SU-DHL-6 (cell line): ENCODE results near the gene TCEA3.

Source experiments
- H2AFZ ChIP-seq: fragments of 200-600 bp; sonication (generic); 2 replicates; pipeline ENCODE4 v1.6.1; 2014; ENCODE audit warnings: low read depth, mild to moderate bottlenecking, moderate library complexity, mixed read lengths, antibody characterized with exemption, low read length; ENCODE audit not compliant: severe bottlenecking
- H3F3A ChIP-seq: fragments of 200-600 bp; shearing (Covaris generic); 2 replicates; pipeline ENCODE4 v1.6.0; 2016; ENCODE audit warnings: antibody characterized with exemption, mild to moderate bottlenecking; ENCODE audit not compliant: insufficient read depth
- H3K27ac ChIP-seq: fragments of 200-600 bp; sonication (generic); 2 replicates; pipeline ENCODE4 v1.5.1; 2016; ENCODE audit warnings: low read depth, mild to moderate bottlenecking, low read length, moderate library complexity, mixed read lengths
- H3K27me3 ChIP-seq: fragments of 200-600 bp; sonication (generic), shearing (Covaris generic); 2 replicates; pipeline ENCODE4 v1.6.0; 2014; ENCODE audit warnings: mild to moderate bottlenecking, low read length
- H3K36me3 ChIP-seq: fragments of 200-600 bp; sonication (generic); 2 replicates; pipeline ENCODE4 v1.6.1; 2014; ENCODE audit warnings: mild to moderate bottlenecking, low read length, mixed read lengths
- H3K4me2 ChIP-seq: fragments of 300-600, 200-600 bp; shearing (Covaris generic), sonication (generic); 2 replicates; pipeline ENCODE4 v1.6.0; 2014; ENCODE audit warnings: low read length, low read depth, mild to moderate bottlenecking; ENCODE audit not compliant: poor library complexity, severe bottlenecking
- H3K4me3 ChIP-seq: fragments of 200-600 bp; sonication (generic); 2 replicates; pipeline ENCODE4 v1.5.1; 2014; ENCODE audit warnings: antibody characterized with exemption, low read length, mild to moderate bottlenecking, mixed read lengths; ENCODE audit not compliant: insufficient read depth, poor library complexity, severe bottlenecking
- H3K79me2 ChIP-seq: fragments of 200-600 bp; sonication (generic); 2 replicates; pipeline ENCODE4 v1.6.1; 2014; ENCODE audit warnings: mild to moderate bottlenecking, low read length, moderate library complexity; ENCODE audit not compliant: insufficient read depth
- H3K9ac ChIP-seq: fragments of 200-600 bp; sonication (generic); 2 replicates; pipeline ENCODE4 v1.7.0; 2014; ENCODE audit warnings: mild to moderate bottlenecking, low read length
- H3K9me2 ChIP-seq: fragments of 200-600 bp; sonication (generic); replicated peaks from 2 replicates; pipeline ENCODE4 v1.6.1; 2014; ENCODE audit warnings: low read length; ENCODE audit not compliant: insufficient read depth
- H3K9me3 ChIP-seq: fragments of 200-600 bp; sonication (generic); 2 replicates; pipeline ENCODE4 v1.6.1; 2014; ENCODE audit warnings: low read length, mixed read lengths; ENCODE audit not compliant: insufficient read depth
- H4K20me1 ChIP-seq: fragments of 200-600 bp; sonication (generic); 2 replicates; pipeline ENCODE4 v1.6.1; 2014; ENCODE audit warnings: low read depth, mild to moderate bottlenecking, antibody characterized with exemption, low read length, moderate library complexity, mixed read lengths
- EZH2phosphoT487 ChIP-seq: fragments of 200-600 bp; sonication (generic), shearing (Covaris generic); conservative IDR thresholded peaks from 2 replicates; pipeline ENCODE4 v1.6.1; 2018; ENCODE audit warnings: mild to moderate bottlenecking, antibody characterized with exemption, low read length, moderate library complexity, mixed read lengths
- TF ChIP-seq, protein P1 (sequence below): fragments of 200-600 bp; sonication (generic); IDR thresholded peaks from one replicate; pipeline ENCODE4 v1.5.1; 2017; ENCODE audit warnings: antibody characterized with exemption, mild to moderate bottlenecking, low read length, moderate library complexity; ENCODE audit not compliant: insufficient read depth, poor library complexity, severe bottlenecking

The TCEA3 gene

DNA sequence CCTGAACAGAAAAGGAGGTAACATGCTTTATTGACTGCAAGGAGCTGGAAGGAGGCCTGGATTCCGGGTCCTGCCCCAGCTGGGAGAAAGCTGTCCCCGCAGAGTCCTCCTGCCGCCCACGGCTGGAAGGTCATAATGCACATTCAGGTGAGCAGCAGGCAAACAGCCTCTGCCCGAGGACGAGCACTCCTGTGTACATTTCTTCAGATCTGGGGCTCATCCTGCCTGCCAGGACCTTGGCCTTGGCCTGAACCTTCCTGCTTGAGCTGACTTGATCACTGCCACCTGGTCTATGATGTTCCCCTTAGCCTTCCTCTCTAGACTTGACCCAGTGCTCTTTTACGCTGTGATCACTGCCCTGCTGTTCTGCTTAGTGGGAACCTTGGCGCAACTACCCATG is 37.1 kb downstream of the TCEA3 start:
- no peak overlapping the region for H2AFZ ChIP-seq
- H3F3A ChIP-seq, result no peaks in the 10 kb centered on the region
- H3K9ac ChIP-seq, result no peak overlapping the region
- no peaks in the 10 kb centered on the region for H3K9me2 ChIP-seq
- no peak overlapping the region for H3K27ac ChIP-seq
- H3K27me3 ChIP-seq, result no peaks in the 10 kb centered on the region
- TF ChIP-seq EZH2phosphoT487, result no peak
- TF ChIP-seq, protein P1, sequence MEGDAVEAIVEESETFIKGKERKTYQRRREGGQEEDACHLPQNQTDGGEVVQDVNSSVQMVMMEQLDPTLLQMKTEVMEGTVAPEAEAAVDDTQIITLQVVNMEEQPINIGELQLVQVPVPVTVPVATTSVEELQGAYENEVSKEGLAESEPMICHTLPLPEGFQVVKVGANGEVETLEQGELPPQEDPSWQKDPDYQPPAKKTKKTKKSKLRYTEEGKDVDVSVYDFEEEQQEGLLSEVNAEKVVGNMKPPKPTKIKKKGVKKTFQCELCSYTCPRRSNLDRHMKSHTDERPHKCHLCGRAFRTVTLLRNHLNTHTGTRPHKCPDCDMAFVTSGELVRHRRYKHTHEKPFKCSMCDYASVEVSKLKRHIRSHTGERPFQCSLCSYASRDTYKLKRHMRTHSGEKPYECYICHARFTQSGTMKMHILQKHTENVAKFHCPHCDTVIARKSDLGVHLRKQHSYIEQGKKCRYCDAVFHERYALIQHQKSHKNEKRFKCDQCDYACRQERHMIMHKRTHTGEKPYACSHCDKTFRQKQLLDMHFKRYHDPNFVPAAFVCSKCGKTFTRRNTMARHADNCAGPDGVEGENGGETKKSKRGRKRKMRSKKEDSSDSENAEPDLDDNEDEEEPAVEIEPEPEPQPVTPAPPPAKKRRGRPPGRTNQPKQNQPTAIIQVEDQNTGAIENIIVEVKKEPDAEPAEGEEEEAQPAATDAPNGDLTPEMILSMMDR, result no peak
- no peak overlapping the region for H3K4me2 ChIP-seq
- H4K20me1 ChIP-seq, result no peaks in the 10 kb centered on the region
- no peak overlapping the region for H3K4me3 ChIP-seq
- H3K79me2 ChIP-seq, result no peaks in the 10 kb centered on the region
- no peaks in the 10 kb centered on the region for H3K9me3 ChIP-seq
- H3K36me3 ChIP-seq, result no peaks in the 10 kb centered on the region

DNA sequence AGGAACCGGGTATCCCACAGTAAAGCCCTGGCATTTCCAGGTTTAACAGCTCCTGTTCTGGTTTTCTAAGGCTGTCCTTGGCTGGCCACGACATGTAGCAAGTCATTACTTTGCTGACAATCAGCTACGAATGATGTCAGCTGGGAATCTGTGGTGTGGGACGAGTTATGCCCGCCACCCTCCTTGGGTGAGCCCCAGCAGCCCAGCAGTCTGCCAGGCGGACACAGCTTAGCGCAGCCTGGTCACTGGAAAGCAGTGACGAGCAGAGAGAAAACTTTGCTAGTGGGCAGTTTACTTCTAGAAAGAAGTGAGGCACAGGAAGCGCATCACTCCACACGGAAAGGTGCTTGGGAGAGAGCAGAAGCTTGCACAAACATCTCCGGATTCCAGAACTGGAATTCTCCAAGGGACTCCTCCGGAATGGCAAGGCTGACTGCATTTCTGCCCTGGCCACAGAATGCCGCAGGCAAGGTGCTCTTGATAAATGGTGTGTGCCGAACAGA is 39.4 kb downstream of the TCEA3 start:
- Histone ChIP-seq H3K9me3 (no peaks in the 10 kb centered on the region), H3K9ac (no peak overlapping the region), H3K9me2 (no peaks in the 10 kb centered on the region), H3K27ac (no peak overlapping the region), H2AFZ (no peak overlapping the region), H3K79me2 (no peaks in the 10 kb centered on the region), H3K36me3 (no peaks in the 10 kb centered on the region), H3K27me3 (no peaks in the 10 kb centered on the region), H3K4me2 (no peak overlapping the region), H3K4me3 (no peak overlapping the region), H4K20me1 (no peaks in the 10 kb centered on the region), H3F3A (no peaks in the 10 kb centered on the region)
- TF ChIP-seq EZH2phosphoT487, result no peak
- TF ChIP-seq, protein P1, result no peak

DNA sequence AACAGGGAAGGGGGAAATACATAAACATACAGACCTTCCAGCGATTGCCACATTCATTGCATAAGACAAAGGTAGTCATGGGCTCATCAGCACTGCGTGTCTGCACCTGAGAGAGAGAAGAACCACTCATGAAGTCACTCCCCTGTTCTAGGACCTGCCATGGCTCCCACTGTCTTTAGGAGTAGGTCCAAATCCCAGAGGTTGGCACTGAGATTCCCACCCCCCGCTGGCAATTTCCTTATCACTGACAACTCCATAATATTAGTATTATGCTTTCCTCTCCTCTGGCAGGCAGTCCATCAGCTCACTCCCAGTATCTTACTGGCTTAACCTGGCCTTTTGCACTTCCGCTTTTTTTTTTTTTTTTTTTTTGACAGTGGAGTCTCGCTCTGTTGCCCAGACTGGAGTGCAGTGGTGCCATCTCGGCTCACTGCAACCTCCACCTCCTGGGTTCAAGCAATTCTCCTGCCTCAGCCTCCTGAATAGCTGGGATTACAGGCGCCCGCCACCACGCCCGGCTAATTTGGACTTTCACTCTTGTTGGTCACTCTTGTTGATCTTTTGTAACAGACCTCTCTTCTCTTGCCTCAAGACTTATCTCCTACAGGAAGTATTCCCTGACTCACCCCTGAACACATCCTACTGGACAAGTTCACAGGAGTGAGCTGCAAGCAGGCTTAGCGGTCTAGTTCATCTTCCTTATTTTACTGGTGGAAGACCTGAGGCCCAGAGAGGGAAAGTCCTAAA is 40.1 kb downstream of the TCEA3 start:
- no peaks in the 10 kb centered on the region for H3K79me2 ChIP-seq
- H3K27ac ChIP-seq, result no peak overlapping the region
- TF ChIP-seq, protein P1, result no peak
- TF ChIP-seq EZH2phosphoT487, result no peak
- no peaks in the 10 kb centered on the region for H3K36me3 ChIP-seq
- H3K9ac ChIP-seq, result no peak overlapping the region
- H2AFZ ChIP-seq, result no peak overlapping the region
- no peaks in the 10 kb centered on the region for H3K27me3 ChIP-seq
- no peaks in the 10 kb centered on the region for H3K9me2 ChIP-seq
- H3K4me2 ChIP-seq, result no peak overlapping the region
- H3K9me3 ChIP-seq, result no peaks in the 10 kb centered on the region
- no peak overlapping the region for H3K4me3 ChIP-seq
- H4K20me1 ChIP-seq, result no peaks in the 10 kb centered on the region
- no peaks in the 10 kb centered on the region for H3F3A ChIP-seq
